GM21381 (cell line): ENCODE data around the gene APRT.
"Not testable (repeated sequence)": the region's sequence is repeated elsewhere in the genome, so short reads cannot be mapped to it uniquely, and the experiment has no call there.

ENCODE experiments used
- ATAC-seq: cut with Tn5 transposase; IDR thresholded peaks from one replicate; pipeline ENCODE4 v1.9.1; 2021; ENCODE audit warnings: mild to moderate bottlenecking, moderate library complexity; ENCODE audit not compliant: unreplicated experiment

APRT gene

DNA sequence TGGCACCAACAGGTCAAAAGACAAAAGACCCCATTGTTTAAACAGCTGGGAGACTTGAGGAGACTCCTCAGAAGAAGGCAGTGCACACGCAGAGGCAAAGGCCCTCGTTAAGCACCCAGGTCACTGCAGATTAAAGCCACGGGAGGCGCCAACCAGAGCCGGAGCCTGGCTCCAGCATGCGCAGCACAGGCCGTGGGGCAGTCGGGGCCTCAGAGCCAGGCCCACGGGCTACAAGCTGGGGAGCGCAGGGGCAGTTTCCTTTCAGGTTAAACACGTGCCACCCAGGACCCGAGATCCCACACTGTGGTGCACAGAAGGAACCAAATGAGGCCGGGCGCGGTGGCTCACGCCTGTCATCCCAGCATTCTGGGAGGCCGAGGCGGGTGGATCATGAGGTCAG is 35.9 kb downstream of the APRT start:
- ATAC-seq: no peak

- ATAC-seq: no peak
These were observed 37.0 kb downstream of the APRT start for GRCh38 chr16:88774544-88775393.

- no peak for ATAC-seq
These were observed 37.9 kb downstream of the APRT start for GRCh38 chr16:88773812-88774291.

DNA sequence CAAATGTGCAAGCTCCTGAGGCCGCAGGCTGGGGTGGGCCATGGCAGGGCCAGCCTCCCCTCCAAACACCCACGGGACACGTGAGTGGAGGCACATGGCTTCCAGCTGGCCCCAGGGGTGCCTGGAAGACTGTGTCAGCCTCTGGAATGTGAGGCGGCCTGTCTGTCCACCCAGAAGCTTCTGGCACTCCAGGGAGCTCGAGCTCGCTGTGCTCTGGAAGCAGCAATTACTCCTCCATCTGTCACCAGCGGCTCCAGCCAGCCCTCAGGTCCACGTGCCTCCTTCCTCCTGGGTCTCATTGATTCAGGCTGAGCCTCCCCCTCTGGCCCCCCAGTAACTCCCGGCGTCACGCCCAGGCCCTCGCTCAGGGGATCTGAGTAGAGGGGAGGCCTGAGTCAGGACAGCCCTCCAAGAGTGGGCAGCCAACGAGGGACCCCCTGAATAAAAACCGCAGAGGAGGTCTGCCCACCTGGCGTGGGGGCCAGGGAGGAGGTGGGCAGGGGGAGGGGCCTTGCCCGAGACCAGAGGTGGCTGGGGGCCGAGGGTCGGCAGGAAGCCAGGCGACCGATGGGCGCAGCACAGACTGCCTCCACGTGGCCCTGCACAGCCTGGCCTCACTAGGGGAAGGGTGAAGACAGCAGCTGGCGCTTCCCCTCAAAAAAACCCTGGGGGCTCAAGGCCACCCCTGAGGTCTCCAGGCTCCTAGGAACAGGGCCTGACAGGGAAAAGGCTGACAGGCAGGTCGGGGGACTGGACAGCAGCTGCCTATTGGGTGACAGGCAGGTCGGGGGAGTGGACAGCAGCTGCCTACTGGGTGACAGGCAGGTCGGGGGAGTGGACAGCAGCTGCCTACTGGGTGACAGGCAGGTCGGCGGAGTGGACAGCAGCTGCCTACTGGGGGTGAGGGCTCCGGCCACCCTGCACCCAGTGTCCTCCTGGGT is 38.6 kb downstream of the APRT start:
- ATAC-seq: no peak

- ATAC-seq: not testable (repeated sequence)
These were observed 39.9 kb downstream of the APRT start for GRCh38 chr16:88771781-88772180.

GRCh38 chr16:88771294-88771772 is 40.4 kb downstream of the APRT start:
- ATAC-seq: no peak

GRCh38 chr16:88770461-88771293 is 41.1 kb downstream of the APRT start:
- ATAC-seq: no peak

DNA sequence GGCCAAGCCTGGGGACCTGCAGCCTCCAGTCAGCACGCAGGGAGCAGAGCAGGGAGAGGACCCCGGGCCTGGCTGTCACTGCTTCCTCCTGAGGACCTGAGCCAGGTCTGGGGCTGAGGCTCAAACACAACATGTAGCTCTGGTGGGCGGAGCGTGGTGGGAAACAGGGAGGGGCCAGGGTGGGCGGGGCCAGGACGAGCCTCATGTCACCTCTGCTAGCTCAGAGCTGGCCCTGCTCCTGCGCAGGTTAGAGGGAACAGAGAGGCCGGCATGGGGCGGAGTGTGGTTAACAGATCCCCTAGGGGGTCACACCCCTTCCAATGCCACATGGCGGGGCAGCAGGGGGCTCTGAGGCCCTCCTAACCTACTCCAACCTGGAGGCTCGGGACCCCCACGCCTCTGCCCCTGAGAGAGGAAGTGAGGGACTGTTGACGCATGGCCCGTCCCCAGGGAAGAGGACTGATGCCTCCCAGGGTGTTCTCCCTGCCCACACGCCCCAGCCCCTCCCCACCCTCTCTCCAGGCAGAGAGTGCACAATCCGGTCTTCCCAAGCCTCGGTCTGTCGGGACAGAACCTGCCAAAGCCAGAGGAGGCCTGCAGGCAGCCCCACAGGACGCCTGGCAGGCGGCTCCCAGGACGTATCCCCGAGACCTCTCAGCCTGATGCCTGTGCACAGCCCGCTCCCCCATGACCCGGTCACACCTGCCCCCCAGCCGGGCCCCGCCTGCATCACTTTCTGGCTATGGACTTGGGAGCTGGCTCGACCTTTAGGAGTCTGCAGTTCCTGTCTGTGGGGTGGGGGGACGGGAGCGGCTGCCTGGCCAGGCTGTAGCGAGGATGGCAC is 41.9 kb downstream of the APRT start:
- ATAC-seq: no peak

- ATAC-seq: no peak
These were observed 43.5 kb downstream of the APRT start for GRCh38 chr16:88768071-88768783.

DNA sequence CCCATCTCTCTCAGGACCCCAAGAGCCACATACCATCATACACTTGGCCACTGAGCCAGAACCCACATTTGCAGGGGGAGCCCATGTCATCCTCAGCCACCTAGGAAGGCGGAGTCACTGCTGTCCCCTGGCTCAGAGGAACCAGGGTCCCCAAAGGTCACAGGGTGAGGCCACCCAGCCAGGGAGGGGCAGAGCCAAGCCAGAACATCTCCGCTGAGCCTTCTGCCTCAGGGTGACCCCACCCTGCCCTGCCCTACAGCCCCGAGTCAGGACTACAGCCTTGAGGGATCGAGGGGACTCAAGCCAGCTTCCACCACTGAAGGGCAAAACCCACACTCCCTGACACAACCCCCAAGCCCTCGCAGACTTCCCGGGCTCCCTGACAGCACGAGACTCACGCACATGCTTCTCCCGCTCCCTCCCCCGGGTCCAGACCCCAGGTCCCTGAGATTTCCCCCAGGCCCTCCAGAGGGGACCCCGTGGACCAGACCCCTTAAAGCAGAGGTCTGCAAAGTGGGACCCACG is 44.1 kb downstream of the APRT start:
- no peak for ATAC-seq

DNA sequence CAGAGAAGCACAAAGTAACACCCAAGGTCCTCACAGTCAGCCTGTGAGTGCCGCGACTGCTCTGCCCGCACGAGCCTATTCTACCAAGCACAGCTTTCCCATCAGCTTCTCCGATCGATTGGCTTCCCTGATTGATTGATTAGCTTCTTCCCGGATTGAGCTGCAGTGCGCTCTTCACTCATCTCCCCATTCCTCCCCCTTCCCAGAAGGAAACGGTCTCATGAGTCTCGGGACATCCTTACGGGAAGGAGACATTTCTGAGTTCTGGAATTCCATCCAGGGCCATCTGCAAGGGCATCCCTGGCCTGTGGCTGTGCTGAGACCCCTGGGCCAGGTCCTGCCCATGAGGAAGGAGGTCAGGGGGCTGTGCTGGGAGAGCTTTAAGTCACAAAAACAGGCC is 44.8 kb downstream of the APRT start:
- no peak for ATAC-seq

DNA sequence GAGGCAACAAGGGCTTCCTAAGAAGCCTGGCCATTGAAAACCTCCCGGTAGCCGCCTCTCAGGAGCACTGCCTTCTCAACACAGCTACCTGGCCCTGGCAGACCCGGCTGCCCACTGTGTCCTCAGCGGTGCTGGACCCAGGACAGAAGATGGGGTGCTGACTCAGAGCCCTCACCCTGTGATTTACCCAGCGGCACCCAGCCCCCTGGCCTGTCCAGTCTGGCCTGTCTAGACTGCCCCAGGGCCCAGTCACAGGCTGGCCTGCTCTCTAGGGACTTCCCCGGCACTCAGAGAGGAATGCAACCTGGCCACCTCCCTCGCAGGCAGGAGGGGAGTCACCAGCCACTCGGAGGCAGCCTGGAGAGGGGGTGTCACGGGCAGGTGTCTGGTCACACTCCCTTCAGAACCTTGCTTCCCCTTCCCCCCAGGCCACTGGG is 46.8 kb downstream of the APRT start:
- no peak for ATAC-seq

- ATAC-seq: no peak
These were observed 47.6 kb downstream of the APRT start for GRCh38 chr16:88764080-88764479.

DNA sequence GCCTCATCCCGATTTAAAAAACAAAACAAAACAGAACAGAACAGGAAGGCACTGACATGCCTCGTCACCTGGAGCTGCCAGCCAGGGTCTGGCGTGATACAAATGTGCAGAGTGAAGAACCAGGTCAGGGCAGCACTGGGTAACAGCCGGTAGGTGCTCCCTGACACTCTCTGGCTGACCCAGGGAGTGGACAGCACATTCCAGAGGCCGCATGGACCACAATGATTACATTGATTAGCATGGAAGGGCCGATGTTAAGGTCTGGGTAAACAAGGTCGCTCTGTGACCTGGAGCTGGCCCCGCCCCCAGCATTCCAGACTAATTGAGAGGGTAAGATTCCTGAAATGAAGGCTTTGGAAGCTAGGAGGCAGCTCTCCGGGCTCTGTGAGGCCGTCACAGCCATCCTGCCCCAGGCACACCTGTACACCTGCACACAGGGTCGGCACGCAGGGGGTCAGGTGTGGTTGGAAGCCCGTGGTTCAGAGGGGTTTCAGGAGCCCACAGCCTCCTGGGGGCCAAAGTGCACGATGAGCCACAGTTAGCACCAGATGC is 48.1 kb downstream of the APRT start:
- ATAC-seq: no peak

GRCh38 chr16:88762941-88763340 is 48.8 kb downstream of the APRT start:
- ATAC-seq: no peak

- no peak for ATAC-seq
These were observed 49.4 kb downstream of the APRT start for GRCh38 chr16:88762258-88762870.

DNA sequence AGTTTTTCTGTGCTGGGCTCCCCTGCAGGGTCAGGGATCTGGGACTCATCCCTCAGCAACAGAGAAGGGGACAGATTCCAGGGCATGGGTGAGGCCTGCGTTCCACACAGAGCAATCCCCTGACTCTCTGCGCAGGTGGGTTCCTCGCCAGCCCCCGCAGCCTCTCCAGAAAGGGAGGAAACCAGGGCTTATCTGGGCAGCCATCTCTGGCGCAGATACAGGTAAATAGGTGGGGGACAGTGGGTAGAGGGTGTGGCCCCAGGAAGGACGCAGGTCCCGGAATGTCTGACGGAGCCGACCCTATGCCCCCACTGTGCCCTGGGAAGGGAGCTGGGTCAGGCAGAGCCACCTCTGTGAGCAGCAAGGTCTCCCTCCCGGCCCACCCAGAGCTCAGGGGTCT is 49.9 kb downstream of the APRT start:
- no peak for ATAC-seq

- no peak for ATAC-seq
These were observed 50.6 kb downstream of the APRT start for GRCh38 chr16:88761143-88761534.
